ENCODE results near the gene FBP2. TPM values are rescaled to one million over a fixed set of nuclear protein-coding genes. Genes with fewer than 3 reads are reported as not detected.

Gene FBP2
- total RNA-seq, 1 donor from 2014 or later = not detected

GRCh38 chr9:94586814-94587213 lies 6.8 kb downstream of the FBP2 start:
- Histone ChIP-seq H3K4me3 (no peak overlapping the region), H3K9me3 (no peaks in the 10 kb centered on the region), H3K36me3 (no peaks in the 10 kb centered on the region), H3K4me1 (no peaks in the 10 kb centered on the region), H3K27me3 (no peaks in the 10 kb centered on the region), H3K27ac (no peak overlapping the region)
- no peak for TF ChIP-seq POLR2A (IDR thresholded peaks at IDR 0.05)
- TF ChIP-seq CTCF (IDR thresholded peaks at IDR 0.05) = no peak
- no peak for TF ChIP-seq POLR2AphosphoS5 (IDR thresholded peaks at IDR 0.05; ENCODE audit: insufficient read depth in 1 of 2, low read depth in 1 of 2)
- intact Hi-C loops (cut with DNase I) = no loop called here
- no peak for DNase-seq (ENCODE audit: extremely low spot score in 2 of 2)

- H3K36me3 ChIP-seq = no peaks in the 10 kb centered on the region
- no peak overlapping the region for H3K4me3 ChIP-seq
- TF ChIP-seq POLR2A (IDR thresholded peaks at IDR 0.05) = no peak
- no peak for TF ChIP-seq CTCF (IDR thresholded peaks at IDR 0.05)
- no peak for TF ChIP-seq POLR2AphosphoS5 (IDR thresholded peaks at IDR 0.05; ENCODE audit: insufficient read depth in 1 of 2, low read depth in 1 of 2)
- no peak overlapping the region for H3K27ac ChIP-seq
- H3K9me3 ChIP-seq = no peaks in the 10 kb centered on the region
- intact Hi-C loops (cut with DNase I) = no loop called here
- H3K4me1 ChIP-seq = no peaks in the 10 kb centered on the region
- no peaks in the 10 kb centered on the region for H3K27me3 ChIP-seq
- DNase-seq (ENCODE audit: extremely low spot score in 2 of 2) = no peak
Observed at GRCh38 chr9:94586316-94586715, 7.3 kb downstream of the FBP2 start.

DNA sequence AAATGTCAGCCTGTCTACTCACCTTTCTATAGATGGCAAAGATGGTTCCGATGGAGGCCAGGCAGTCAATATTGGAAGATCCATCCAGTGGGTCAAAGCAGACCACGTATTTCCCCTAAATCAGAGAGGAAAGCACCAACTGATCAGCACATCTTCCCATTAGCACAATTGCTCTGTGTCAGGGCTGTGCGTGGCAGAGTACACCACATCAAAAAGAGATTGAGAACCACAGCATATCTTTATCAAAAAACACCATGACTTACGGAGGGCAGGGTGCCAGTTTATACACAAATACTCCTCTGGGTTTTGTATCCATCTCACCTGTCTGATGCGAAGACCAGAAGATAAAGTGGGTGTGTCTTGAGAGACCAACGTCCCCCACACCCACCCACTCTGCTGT lies 9.1 kb downstream of the FBP2 start:
- Histone ChIP-seq H3K27ac (no peak overlapping the region), H3K4me1 (no peaks in the 10 kb centered on the region), H3K9me3 (no peaks in the 10 kb centered on the region), H3K27me3 (no peaks in the 10 kb centered on the region), H3K4me3 (no peak overlapping the region), H3K36me3 (no peaks in the 10 kb centered on the region)
- intact Hi-C loops (cut with DNase I) = no loop called here
- DNase-seq (ENCODE audit: extremely low spot score in 2 of 2) = no peak
- TF ChIP-seq POLR2A (IDR thresholded peaks at IDR 0.05) (no peak), POLR2AphosphoS5 (IDR thresholded peaks at IDR 0.05; ENCODE audit: insufficient read depth in 1 of 2, low read depth in 1 of 2) (no peak), CTCF (IDR thresholded peaks at IDR 0.05) (no peak)

DNA sequence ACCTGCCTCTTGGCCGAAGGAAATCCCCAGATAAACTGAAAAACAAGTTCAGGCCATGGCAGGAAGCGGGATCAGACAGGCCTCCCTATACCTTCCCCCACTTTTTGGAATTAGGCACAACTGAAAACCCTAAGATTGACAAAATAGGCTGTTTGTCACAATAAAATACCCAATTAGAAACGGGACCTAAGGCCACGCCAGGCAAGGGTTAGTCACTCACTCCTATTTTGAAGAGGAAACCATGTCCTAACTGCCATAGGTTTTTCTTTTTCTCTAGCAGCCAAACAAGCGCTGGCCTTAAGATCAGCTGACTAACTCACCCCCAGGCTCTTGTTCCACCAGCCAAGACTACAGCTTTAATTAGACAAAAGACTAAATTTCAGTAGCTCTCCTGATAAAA lies 11.9 kb downstream of the FBP2 start:
- no peak overlapping the region for H3K4me3 ChIP-seq
- intact Hi-C loops (cut with DNase I) = no loop called here
- H3K9me3 ChIP-seq = no peaks in the 10 kb centered on the region
- no peaks in the 10 kb centered on the region for H3K27me3 ChIP-seq
- H3K4me1 ChIP-seq = no peaks in the 10 kb centered on the region
- no peaks in the 10 kb centered on the region for H3K36me3 ChIP-seq
- no peak for TF ChIP-seq POLR2AphosphoS5 (IDR thresholded peaks at IDR 0.05; ENCODE audit: insufficient read depth in 1 of 2, low read depth in 1 of 2)
- no peak for TF ChIP-seq POLR2A (IDR thresholded peaks at IDR 0.05)
- TF ChIP-seq CTCF (IDR thresholded peaks at IDR 0.05) = no peak
- H3K27ac ChIP-seq = no peak overlapping the region
- DNase-seq (ENCODE audit: extremely low spot score in 2 of 2) = no peak

DNA sequence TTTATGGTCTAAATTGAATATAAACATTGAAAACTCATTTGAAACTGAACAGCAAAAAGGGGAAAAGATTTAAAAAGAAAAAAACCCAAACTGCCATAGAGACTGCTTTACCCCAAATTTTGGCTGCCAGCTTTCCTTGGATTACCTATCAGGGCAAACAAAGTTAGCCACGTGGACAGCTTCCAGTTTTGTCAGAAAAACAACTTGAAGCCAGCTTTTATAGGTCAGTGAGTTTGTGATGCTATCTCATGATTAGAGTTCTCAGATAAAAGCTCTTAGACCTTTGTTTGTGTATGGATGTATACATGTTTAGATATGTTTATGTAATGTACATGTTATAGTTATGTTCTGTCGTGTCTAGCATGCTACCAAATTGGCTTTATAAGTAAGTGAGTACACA lies 16.1 kb downstream of the FBP2 start:
- Histone ChIP-seq H3K4me3 (no peak overlapping the region), H3K4me1 (no peaks in the 10 kb centered on the region), H3K27me3 (no peaks in the 10 kb centered on the region), H3K9me3 (no peaks in the 10 kb centered on the region), H3K27ac (no peak overlapping the region), H3K36me3 (no peaks in the 10 kb centered on the region)
- TF ChIP-seq POLR2AphosphoS5 (IDR thresholded peaks at IDR 0.05; ENCODE audit: insufficient read depth in 1 of 2, low read depth in 1 of 2) (no peak), POLR2A (IDR thresholded peaks at IDR 0.05) (no peak), CTCF (IDR thresholded peaks at IDR 0.05) (no peak)
- intact Hi-C loops (cut with DNase I) = no loop called here
- no peak for DNase-seq (ENCODE audit: extremely low spot score in 2 of 2)

Data from vagina (tissue), 2 donors.